HG03575 (cell line): ENCODE results near the gene MAGEA8.
"Not testable (repeated sequence)": the region's sequence is repeated elsewhere in the genome, so short reads cannot be mapped to it uniquely, and the experiment has no call there.

Experiments used
- ATAC-seq: cut with Tn5 transposase; IDR thresholded peaks from one replicate; pipeline ENCODE4 v1.9.1; 2021; ENCODE audit not compliant: unreplicated experiment, insufficient number of reproducible peaks, low FRiP score; ENCODE audit errors: extremely low read depth

The MAGEA8 gene

GRCh38 chrX:149881081-149881711, at the start of gene MAGEA8:
MAGEA8 (plus strand) TSS chrX:149881183; CDS start chrX:149884273, 3,090 bp downstream.
- no peak for ATAC-seq

GRCh38 chrX:149831473-149831872, 49.5 kb upstream of the MAGEA8 start:
- no peak for ATAC-seq

- ATAC-seq = not testable (repeated sequence)
Observed at GRCh38 chrX:149836728-149837127, 44.3 kb upstream of the MAGEA8 start.

- ATAC-seq = no peak
Observed at GRCh38 chrX:149837167-149837566, 43.8 kb upstream of the MAGEA8 start.

- ATAC-seq = no peak
Observed at GRCh38 chrX:149837639-149838038, 43.3 kb upstream of the MAGEA8 start.

GRCh38 chrX:149841929-149842328, 39.1 kb upstream of the MAGEA8 start:
- ATAC-seq = no peak

- no peak for ATAC-seq
Observed at GRCh38 chrX:149845385-149845784, 35.6 kb upstream of the MAGEA8 start.

GRCh38 chrX:149846789-149847188, 34.2 kb upstream of the MAGEA8 start:
- no peak for ATAC-seq

- no peak for ATAC-seq
Observed at GRCh38 chrX:149848855-149849254, 32.1 kb upstream of the MAGEA8 start.

GRCh38 chrX:149849787-149850186, 31.2 kb upstream of the MAGEA8 start:
- no peak for ATAC-seq

GRCh38 chrX:149851864-149852263, 29.1 kb upstream of the MAGEA8 start:
- ATAC-seq = no peak

GRCh38 chrX:149853925-149854324, 27.1 kb upstream of the MAGEA8 start:
- ATAC-seq = no peak

- no peak for ATAC-seq
Observed at GRCh38 chrX:149858592-149858991, 22.4 kb upstream of the MAGEA8 start.

GRCh38 chrX:149860445-149860844, 20.5 kb upstream of the MAGEA8 start:
- no peak for ATAC-seq

GRCh38 chrX:149865390-149865789, 15.6 kb upstream of the MAGEA8 start:
- no peak for ATAC-seq

GRCh38 chrX:149867488-149867887, 13.5 kb upstream of the MAGEA8 start:
- no peak for ATAC-seq

- no peak for ATAC-seq
Observed at GRCh38 chrX:149870840-149871239, 10.1 kb upstream of the MAGEA8 start.

- ATAC-seq = no peak
Observed at GRCh38 chrX:149871433-149871832, 9.6 kb upstream of the MAGEA8 start.

- ATAC-seq = peak; percentile 82
Observed at GRCh38 chrX:149871940-149872339, 9.0 kb upstream of the MAGEA8 start.

GRCh38 chrX:149877157-149877556, 3.8 kb upstream of the MAGEA8 start:
- ATAC-seq = no peak

GRCh38 chrX:149877636-149878035, 3.3 kb upstream of the MAGEA8 start:
- no peak for ATAC-seq
